ENCODE measurements around the gene ATL2.
A peak's percentile ranks its signal among the peaks of the same experiment; 100 is the strongest.
"Not testable (repeated sequence)": the region's sequence is repeated elsewhere in the genome, so short reads cannot be mapped to it uniquely, and the experiment has no call there.

Gene ATL2

DNA sequence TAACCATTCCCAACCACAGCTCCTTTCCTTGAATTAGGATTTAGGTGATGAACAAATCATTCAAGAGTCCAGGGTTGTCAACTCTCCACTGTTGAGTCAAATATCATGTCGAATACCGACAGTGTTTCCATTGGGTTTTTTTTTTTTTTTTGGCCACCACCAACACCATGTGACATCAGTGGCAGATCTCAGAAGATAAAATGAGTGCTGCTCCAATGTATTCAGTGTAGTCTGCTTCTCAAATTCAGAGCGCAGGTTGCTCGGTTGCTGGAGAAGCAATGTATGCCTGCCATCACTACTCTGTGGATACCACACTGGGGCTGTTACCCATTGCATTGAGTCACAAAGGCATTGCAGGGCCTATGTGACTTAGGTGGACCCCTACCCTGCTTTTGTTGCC is 10.8 kb upstream of the ATL2 start:
- no peak for DNase-seq

DNA sequence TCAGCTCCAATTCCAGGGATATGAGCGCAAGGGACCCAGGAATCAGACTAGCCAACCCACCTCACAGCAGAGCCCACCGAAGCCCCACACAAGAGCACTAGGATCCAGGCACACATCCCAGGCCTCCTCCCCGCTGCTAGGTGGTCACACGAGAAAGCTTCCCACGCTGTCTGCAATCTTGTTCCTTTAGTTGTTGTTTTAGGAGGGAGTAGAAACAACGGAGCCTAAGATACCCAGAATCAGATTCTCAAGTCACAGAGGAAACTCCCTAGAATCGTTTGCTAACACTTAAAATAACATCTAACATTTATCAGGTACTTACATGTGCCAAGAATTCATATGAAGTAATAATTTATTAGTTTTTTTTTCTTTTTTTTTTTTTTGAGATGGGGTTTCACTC is 9.7 kb upstream of the ATL2 start:
- no peak for DNase-seq

DNA sequence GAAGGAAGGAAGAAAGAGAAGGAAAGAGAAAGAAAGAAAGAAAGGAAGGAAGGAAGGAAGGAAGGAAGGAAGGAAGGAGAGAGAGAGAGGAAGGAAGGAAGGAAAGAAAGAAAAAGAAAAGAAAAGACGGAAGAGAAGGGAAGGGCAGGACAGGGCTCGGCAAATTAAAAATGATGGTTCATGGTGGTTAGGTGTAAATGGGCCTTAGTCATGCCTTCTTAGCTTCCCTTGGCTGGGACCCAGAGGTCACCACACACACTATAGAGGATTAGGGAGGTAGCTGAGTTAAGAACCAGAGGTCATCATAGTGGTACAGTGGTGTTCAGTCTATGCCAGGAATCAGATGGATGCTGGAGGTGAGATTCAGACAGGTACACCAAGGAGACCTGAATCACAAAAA is 9.3 kb upstream of the ATL2 start:
- no peak for DNase-seq

DNA sequence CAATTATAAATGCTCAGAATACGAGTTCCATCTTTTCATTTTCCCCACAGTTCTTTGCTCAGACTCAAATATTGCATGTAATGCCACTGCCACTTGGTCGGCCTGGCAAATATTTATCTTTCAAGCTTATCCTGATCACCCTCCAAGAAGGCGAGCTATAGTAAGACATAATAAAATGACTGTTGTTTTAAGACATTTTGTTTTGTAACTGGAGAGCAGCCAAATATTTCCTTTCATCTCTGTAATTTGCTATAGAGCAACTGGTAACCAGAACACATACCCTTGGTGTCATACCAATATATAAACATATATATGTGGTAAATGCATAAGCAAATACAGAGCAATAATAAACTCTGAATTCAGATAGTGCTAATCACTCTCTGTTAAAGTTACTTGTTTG is 7.3 kb upstream of the ATL2 start:
- DNase-seq = no peak

DNA sequence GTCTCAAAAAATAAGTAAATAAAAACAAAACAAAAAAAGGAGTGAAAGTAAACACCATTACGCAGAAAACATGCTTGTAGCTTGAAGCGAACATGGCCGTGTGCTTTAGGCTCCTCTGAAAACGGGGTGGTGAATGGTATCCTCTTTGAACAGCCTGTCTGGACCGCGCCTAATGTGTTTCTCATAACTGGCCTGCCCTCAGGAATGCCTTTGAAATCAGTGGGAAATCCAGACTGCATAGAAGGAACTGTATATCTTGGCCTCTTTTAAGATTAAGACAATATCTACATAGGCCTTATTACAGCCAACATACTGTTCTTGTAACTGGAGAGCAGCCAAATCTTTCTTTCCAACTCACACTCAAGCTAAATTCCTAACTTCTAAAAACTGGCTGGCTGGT is 6.7 kb upstream of the ATL2 start:
- not testable (repeated sequence) for DNase-seq

DNA sequence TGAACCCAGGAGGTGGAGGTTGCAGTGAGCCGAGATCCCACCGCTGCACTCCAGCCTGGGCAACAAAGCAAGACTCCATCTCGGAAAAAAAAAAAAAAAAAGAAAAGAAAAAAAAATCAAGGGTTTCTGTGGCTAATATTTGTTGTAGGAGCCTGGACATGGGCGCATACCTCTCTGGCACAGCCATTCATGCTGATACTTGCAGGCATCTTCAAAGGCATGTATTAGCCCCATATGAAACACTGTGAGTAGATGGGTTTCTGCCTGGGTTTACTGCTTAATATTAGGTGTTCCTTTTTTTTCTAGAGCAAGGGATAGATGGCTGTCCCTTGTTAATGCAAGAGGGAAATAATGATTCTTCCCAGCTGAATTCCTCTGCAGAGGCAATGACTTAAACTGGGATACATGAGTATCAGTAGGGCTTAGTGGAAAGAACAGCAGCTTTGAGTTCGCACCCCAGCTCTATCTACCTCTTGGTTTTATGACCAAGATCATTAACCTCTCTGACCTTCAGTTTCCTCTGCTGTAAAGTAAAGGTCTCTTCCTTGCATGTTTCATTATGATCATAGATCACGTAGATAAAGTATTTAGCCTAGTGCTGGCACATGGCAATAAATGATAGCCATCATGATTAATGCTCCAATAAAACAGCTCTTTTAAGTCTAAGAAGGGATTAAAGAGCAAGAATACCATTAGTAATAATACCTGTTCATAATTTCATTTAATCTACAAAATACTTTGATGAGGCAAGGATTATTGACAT is 4.5 kb upstream of the ATL2 start:
- no peak for DNase-seq

DNA sequence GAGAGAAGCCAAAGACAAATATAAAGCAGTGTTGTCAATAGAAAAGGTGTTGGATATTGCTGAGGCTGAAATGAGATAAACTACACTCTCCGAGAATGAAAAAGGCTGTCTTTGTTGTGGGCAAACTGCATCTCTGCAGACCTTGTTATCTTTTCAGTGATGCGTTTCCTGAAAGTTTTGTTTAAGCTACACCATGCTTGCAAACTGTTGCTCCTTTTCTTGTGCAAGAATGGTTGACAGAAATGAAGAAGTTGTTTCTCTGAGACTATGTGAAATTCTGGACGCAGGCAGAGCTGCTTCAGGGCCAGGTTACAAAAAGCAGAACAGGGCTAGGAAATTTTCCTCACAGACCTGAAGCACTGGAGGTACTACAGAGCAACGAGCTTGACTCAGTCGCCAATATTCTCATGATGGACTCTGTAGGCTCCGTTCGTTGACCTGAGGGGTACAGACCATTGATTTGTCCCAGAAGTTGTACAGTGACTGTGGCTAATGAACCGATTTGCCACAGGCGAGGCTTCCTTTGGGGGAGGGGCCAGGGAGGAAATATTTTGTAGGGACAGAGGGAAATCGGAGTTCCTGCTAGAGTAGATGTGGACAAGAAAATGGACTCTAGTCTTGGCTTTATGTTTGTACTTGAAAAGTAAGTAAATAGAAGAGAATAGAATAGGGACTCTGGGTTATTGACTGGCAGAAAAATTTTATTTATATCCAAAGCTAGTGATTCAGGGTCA is 3.5 kb upstream of the ATL2 start:
- DNase-seq = no peak

DNA sequence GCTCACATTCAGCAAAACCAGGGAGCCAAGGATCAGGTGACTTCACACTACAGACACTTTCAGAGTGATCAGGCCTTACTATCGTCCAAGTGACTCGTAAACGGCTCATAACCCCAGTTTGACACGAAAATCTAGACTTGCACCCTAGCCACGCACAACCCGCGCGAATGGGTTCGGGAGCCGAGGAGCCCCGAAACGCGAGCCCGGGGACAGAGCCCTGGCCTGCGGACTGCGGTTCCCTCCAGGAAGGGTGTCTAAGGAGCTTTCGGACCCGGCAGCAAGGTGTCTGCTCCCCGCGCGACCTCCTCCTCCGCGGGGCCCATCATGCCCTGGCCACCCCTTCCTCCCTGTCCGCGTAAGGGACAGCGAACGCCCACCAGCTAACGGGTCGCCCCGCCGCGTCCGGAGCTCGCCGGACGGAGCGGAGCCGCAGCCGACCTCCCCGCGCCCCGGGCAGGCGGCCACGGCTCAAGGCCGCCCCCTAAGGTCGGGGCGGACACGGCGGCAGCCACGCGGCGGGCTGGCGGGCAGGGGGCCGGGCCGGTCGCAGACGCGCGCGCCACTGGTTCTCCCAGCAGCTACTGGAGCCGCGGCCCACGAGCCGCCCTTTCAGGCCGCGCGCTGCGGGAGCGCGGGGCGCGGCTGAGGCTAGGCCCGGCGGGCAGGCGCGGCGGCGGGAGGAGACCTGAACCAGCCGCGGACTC is 575 bp downstream of the ATL2 start:
- peak; percentile 79 for DNase-seq

DNA sequence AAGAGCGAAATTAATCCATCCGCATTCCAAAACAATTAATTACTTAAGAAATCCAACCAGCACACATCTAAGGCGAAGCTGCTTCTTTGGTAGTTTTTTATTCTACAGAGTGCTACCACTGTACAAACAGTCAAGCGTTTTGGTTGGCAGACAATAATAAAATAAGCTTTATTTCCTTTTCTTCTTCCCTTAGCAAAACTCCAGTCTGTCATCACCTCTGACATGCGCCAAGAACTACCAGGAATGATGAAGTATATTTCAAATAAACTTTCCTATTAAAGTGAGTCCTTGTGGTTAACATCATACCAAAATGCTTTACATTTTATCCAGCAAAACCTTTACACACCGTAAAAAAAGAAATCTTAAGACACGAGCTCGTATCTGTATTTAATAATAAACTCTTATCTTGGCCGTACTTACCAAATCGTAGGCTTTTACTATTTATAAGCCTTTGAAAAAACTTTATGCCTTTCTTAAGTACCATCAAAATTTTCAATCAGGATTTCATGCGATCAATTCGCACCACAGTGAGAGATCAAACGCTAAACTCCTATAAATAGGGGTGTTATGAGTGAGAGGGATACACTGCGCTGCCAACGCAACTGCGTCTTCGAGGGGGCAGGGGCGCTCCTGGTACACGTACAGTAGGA is 1.3 kb downstream of the ATL2 start:
- no peak for DNase-seq

DNA sequence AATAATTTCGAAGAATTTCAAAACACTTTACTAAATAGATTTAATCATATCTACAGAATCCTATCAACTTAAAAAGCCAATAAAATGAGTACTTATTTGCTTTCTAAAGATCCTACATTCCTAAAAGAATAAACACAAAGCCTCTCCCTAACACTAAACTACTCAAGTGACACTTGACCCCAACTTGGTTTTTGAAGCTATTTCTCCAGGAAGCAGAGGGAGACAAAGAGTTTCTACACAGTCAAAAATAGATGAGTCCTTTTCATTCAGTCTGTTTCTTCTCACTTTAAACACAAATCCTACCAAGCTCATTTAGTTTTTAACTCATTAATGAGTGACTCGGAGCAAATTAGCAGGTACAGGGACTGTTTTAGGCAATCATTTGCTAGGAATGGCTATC is 2.1 kb downstream of the ATL2 start:
- no peak for DNase-seq

DNA sequence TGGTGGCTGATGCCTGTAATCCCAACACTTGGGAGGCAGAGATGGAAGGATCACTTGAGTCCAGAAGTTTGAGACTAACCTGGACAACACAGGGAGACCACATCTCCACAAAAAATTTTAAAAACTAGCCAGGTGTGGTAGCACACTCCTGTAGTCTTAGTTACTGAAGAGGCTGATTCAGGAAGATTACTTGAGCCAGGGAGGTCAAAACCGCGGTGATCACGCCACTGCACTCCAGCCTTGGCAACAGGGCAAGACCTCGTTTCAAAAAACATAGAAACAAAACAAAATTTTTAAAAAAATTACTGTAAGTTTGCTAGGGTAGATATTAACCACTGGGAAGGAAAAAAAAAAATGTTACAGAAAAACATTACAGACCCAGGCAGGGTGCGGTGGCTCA is 5.8 kb downstream of the ATL2 start:
- DNase-seq = no peak

DNA sequence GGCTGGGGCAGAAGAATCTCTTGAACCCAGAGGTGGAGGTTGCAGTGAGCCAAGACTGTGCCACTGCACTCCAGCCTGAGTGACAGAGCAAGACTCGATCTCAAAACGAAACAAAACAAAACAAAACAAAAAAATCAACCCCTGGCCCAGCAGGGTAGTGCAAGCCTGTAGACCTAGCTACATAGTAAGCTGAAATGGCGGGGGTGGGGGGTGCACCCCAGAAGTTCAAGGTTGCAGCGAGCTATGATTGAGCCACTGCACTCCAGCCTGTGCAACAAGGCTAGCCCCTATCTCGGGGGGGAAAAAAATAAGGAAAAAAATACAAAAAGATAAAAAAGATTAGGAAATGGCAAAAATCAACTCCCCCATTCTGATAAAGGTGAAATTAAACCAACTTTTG is 6.4 kb downstream of the ATL2 start:
- no peak for DNase-seq

DNA sequence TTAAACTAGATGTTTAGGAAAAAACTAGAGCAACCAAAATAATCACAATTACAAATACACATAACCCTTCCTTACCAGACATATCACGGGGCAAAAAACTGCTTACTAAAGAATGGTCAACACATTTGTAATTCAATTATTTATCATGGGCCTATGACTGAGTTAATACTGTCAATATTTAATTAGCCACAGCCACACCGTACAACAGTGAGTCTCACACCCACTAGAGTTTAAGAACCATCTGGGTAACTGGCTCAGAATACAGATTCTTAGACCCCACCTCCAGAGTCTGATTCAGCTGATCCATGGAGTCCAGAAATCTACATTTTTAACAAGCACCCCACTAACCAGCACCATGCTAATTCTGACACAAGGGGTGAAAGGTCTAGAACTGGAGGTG is 14.8 kb downstream of the ATL2 start:
- no peak for DNase-seq

DNA sequence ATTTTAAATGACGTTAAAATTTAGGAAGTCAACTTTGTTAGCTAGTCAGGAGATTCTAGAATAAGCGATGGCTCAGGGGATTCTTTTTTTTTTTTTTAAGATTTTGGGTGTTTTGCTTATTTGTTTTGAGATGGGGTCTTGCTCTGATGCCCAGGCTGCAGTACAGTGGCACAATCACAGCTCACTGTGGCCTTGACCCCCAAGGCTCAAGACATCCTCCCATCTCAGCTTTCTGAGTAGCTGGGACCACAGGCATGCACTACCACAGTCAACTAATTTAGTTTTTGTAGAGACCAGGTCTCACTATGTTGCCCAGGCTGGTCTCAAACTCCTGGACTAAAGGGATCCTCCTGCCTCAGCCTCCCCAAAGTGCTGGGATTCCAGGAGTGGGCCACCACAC is 16.9 kb downstream of the ATL2 start:
- DNase-seq = no peak

DNA sequence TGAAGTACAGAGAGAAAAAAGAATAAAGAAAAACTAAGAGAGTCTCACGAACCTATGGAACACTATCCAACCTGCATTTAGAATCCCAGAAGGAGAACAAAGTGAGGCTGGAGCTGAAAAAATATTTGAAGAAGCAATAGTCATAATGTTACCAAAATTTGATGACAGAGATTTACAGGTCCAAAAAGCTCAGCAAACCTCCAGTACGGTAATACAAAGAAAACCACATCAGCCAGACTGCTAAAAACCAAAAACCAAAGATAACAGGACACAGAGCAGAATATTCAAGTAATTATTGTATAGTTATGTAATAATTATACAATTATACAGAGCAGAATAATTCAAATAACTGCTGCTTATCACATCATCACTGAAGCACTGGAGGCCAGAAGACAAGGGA is 23.7 kb downstream of the ATL2 start:
- no peak for DNase-seq

DNA sequence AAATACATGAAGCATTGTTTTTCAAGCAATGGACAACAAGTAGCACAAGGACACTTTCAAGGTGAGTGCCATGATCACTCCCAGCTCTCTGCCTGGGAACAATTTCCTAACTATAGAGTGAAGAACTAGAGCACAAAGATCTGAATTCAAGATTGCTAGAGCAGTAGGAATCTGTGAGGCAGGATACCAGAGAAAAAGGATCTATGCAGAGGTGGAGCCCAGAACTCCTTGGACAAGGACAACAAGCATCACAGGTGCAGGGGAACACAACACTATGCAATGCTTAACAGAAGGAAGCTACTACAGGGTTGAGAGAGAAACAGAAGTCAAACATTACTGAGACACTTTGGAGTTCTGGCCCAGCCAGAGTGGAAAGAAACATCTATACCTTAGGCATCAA is 24.7 kb downstream of the ATL2 start:
- DNase-seq = no peak

DNA sequence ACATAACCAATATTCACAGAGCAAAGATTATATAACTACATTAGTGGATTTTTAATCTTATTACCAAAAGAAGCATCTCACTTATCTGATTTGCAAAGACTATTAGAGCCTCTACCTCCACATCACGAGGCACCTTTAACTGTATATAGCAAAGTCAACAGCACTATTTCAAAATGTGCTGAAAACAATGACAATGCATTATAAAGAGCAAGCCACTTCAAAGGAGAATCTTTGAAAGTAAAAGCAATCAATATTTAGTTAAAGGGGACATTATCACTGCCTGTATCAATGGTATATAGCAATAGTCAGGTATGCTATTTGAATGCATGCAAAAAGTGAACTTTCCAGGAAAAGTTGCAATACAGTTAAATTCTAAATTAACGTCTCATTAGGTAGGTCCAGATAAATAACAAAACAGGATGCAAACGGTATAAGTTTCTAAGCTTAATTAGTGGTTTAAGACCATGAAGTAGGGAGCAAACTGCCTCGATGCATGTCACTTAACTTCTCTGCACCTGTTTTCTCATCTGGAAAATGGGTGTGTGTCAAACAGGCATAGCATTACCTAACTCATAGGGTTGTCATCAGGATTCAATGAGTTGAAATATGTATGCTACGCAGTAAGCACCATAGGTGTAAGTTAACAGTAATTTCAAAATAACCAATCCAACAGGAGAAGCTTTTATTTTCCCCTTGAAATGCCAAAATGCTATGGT is 31.6 kb downstream of the ATL2 start:
- no peak for DNase-seq

DNA sequence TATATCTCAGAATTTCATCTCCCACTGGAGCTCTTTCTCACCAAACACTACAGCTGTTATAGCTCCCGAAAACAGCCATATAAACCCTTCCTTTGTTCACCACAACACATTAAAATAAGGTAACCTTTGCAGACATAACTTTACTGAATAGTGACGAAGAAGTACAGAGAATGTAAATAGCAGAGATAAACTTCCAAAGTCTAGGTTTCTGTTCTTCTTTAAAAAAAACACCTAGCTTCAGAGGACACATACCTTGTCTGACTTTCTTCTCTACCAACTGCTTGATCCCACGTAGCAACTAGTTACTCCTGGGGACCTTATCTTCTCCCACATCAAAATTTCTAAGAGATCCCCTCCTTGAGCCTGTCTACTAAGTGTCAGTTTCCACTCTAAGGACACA is 32.3 kb downstream of the ATL2 start:
- DNase-seq = no peak

DNA sequence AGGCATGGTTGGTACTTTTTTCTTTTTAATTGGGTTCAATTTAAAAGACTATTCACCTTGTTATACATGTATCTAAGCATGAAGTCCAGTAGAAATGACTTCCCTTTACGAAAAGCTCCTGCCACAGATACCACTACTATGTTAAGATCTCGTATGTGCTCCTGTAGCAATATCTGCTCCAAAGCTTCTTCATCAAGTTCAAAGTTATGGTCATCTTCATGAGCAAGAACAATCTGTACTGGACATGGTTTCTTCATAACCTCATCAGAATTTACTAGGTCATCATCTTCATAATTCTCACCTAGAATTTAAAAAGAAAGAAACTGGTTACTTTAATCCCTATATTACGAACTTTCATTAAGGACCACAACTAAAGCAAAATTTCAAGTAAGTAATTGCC is 33.9 kb downstream of the ATL2 start:
- DNase-seq = no peak

DNA sequence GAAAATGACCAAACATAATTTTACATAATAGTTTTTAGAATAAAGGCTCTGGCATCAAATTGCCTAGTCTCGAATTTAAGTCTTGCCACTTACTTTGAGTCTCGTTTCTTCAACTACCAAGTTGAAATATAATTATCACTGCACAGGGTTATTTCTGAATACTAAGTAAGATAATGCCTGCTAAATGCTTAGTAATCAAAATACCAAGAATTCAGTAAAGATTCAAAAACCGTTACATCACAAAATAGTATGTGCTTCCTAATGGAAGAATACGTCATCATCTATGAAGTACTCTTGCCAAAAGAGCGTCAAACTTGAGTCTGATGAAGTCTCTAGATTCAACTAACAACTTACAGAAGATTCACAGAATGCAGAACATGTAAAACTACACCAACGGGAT is 40.5 kb downstream of the ATL2 start:
- no peak for DNase-seq

DNA sequence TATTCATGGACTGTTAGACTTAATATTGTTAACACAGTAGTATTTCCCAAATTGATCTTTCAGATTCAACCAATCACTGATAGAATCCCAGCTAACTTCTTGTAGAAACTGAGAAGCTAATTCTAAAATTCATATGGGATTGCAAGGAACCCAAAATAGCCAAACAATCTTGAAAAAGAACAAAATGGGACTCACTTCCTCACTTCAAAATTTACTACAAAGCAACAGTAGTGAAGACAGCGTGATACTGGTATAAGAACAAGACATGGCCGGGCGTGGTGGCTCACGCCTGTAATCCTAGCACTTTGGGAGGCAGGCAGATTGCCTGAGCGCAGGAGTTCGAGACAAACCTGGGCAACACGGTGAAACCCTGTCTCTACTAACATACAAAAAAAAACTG is 46.3 kb downstream of the ATL2 start:
- no peak for DNase-seq

DNA sequence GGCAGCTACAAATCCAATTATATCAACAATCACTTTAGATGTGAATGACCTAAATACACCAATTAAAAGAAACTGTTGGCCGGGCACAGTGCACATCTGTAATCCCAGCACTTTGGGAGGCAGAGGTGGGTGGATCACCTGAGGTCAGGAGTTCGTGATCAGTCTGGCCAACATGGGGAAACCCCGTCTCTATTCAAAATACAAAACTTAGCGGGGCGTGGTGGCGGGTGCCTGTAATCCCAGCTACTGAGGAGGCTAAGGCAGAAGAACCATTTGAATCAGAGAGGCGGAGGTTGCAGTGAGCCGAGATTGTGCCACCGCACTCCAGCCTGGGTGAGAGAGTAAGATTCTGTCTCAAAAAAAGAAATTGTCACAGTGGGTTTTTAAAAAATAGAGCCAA is 49.5 kb downstream of the ATL2 start:
- no peak for DNase-seq

DNA sequence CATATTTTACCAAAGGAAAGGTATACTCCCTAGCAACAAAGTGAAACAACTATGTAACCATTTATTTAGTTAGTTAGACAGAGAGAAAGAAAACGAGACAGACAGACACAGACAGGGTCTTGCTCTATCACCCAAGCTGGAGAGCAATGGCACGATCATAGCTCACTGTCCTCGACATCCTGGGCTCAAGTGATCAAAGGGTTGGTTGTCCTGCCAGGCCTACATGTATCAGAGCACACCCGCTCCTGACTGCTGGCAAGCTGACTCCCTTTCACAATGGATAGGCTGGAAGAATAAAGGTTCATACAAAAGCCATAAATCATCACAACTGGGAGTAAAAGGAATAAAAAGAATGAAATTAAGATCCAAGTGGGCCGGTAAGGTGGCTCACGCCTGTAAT is 53.5 kb downstream of the ATL2 start:
- no peak for DNase-seq
